ENCODE measurements around the gene NHSL1.

The NHSL1 gene

GRCh38 chr6:138522611-138523010 lies 23.3 kb upstream of the NHSL1 start:
- peak; percentile 4 to 31 (median 18) for DNase-seq

GRCh38 chr6:138521790-138522189 lies 22.5 kb upstream of the NHSL1 start:
- peak; percentile 53 to 81 (median 76) for DNase-seq

- DNase-seq = peak in 2 of 4 experiments; percentile 47 to 51
Measured at GRCh38 chr6:138520463-138520862, 21.2 kb upstream of the NHSL1 start.

- DNase-seq = no peak
Measured at GRCh38 chr6:138518054-138518453, 18.8 kb upstream of the NHSL1 start.

GRCh38 chr6:138517635-138518034 lies 18.3 kb upstream of the NHSL1 start:
- DNase-seq = peak; percentile 55 to 72 (median 69)

GRCh38 chr6:138515657-138516248 lies 16.5 kb upstream of the NHSL1 start:
- no peak for DNase-seq

- no peak for DNase-seq
Measured at GRCh38 chr6:138514860-138515540, 15.7 kb upstream of the NHSL1 start.

GRCh38 chr6:138512609-138513008 lies 13.3 kb upstream of the NHSL1 start:
- DNase-seq = no peak

GRCh38 chr6:138510093-138510492 lies 10.8 kb upstream of the NHSL1 start:
- no peak for DNase-seq

- DNase-seq = peak; percentile 66 to 77 (median 68)
Measured at GRCh38 chr6:138509371-138509770, 10.1 kb upstream of the NHSL1 start.

GRCh38 chr6:138508676-138508988 lies 9.3 kb upstream of the NHSL1 start:
- no peak for DNase-seq

GRCh38 chr6:138507977-138508675 lies 8.8 kb upstream of the NHSL1 start:
- DNase-seq = no peak

GRCh38 chr6:138504764-138505689 lies 5.7 kb upstream of the NHSL1 start:
- DNase-seq = no peak

GRCh38 chr6:138503881-138504680 lies 4.8 kb upstream of the NHSL1 start:
- DNase-seq = peak in 1 of 4 experiments; percentile 8

GRCh38 chr6:138502546-138502945 lies 3.3 kb upstream of the NHSL1 start:
- no peak for DNase-seq

- DNase-seq = peak in 3 of 4 experiments; percentile 4 to 19 (median 14)
Measured at GRCh38 chr6:138500867-138501446, 1.7 kb upstream of the NHSL1 start.

- no peak for DNase-seq
Measured at GRCh38 chr6:138500045-138500665, 861 bp upstream of the NHSL1 start.

- DNase-seq = peak in 1 of 4 experiments; percentile 2
Measured at GRCh38 chr6:138498629-138499302, 528 bp downstream of the NHSL1 start.

- no peak for DNase-seq
Measured at GRCh38 chr6:138497286-138497685, 2.0 kb downstream of the NHSL1 start.

GRCh38 chr6:138494312-138494711 lies 5.0 kb downstream of the NHSL1 start:
- no peak for DNase-seq

All from suppressor macrophage (primary cell).